Measurements from ENCODE around the gene HID1.

Gene HID1

GRCh38 chr17:75003070-75003956 is 30.8 kb upstream of the HID1 start:
- peaks cover 10% of the 10 kb centered on the region for H3K36me3 Mint-ChIP-seq (ENCODE audit: low read depth)
- no peak overlapping the region for H3K4me3 Mint-ChIP-seq
- TF ChIP-seq, protein P1, sequence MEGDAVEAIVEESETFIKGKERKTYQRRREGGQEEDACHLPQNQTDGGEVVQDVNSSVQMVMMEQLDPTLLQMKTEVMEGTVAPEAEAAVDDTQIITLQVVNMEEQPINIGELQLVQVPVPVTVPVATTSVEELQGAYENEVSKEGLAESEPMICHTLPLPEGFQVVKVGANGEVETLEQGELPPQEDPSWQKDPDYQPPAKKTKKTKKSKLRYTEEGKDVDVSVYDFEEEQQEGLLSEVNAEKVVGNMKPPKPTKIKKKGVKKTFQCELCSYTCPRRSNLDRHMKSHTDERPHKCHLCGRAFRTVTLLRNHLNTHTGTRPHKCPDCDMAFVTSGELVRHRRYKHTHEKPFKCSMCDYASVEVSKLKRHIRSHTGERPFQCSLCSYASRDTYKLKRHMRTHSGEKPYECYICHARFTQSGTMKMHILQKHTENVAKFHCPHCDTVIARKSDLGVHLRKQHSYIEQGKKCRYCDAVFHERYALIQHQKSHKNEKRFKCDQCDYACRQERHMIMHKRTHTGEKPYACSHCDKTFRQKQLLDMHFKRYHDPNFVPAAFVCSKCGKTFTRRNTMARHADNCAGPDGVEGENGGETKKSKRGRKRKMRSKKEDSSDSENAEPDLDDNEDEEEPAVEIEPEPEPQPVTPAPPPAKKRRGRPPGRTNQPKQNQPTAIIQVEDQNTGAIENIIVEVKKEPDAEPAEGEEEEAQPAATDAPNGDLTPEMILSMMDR (IDR thresholded peaks at IDR 0.05; ENCODE audit: unreplicated experiment in 3 of 3): no peak
- H3K4me1 Mint-ChIP-seq: no peaks in the 10 kb centered on the region
- H3K9me3 Mint-ChIP-seq: no peaks in the 10 kb centered on the region
- H3K27ac Mint-ChIP-seq: no peak overlapping the region
- no peaks in the 10 kb centered on the region for H3K27me3 Mint-ChIP-seq (ENCODE audit: low read depth)

- Mint-ChIP-seq H3K4me3 (no peak overlapping the region), H3K27ac (no peak overlapping the region), H3K27me3 (ENCODE audit: low read depth) (no peaks in the 10 kb centered on the region), H3K9me3 (no peaks in the 10 kb centered on the region), H3K4me1 (no peaks in the 10 kb centered on the region), H3K36me3 (ENCODE audit: low read depth) (peaks cover 10% of the 10 kb centered on the region)
- TF ChIP-seq, protein P1 (IDR thresholded peaks at IDR 0.05; ENCODE audit: unreplicated experiment in 3 of 3): no peak
These were observed 29.6 kb upstream of the HID1 start for GRCh38 chr17:75001915-75002843.

- no peak overlapping the region for H3K4me3 Mint-ChIP-seq
- H3K9me3 Mint-ChIP-seq: no peaks in the 10 kb centered on the region
- H3K27me3 Mint-ChIP-seq (ENCODE audit: low read depth): no peaks in the 10 kb centered on the region
- TF ChIP-seq, protein P1 (IDR thresholded peaks at IDR 0.05; ENCODE audit: unreplicated experiment in 3 of 3): no peak
- H3K4me1 Mint-ChIP-seq: no peaks in the 10 kb centered on the region
- peaks cover 10% of the 10 kb centered on the region for H3K36me3 Mint-ChIP-seq (ENCODE audit: low read depth)
- H3K27ac Mint-ChIP-seq: no peak overlapping the region
These were observed 27.0 kb upstream of the HID1 start for GRCh38 chr17:74999523-74999922.

GRCh38 chr17:74998783-74999182 is 26.2 kb upstream of the HID1 start:
- Mint-ChIP-seq H3K36me3 (ENCODE audit: low read depth) (peaks cover 10% of the 10 kb centered on the region), H3K4me1 (peaks cover 4% of the 10 kb centered on the region), H3K27me3 (ENCODE audit: low read depth) (no peaks in the 10 kb centered on the region), H3K4me3 (no peak overlapping the region), H3K9me3 (no peaks in the 10 kb centered on the region), H3K27ac (no peak overlapping the region)
- TF ChIP-seq, protein P1 (IDR thresholded peaks at IDR 0.05; ENCODE audit: unreplicated experiment in 3 of 3): no peak

DNA sequence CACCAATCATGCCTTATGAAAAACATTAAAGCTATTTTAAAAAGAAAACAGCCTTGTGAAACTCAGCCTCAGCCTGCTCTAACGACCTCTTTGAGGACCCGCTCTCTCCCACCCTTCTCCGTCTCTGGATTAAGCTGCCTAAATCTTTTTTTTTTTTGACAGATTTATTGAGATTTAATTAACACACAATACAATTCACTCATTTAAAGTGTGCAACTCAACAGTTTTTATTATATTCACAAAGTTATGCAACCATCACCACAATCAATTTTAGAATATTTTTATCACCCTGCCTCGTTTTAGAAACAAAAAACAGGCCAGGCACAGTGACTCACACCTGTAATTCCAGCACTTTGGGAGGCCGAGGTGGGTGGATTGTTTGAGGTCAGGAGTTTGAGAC is 23.3 kb upstream of the HID1 start:
- Mint-ChIP-seq H3K27me3 (ENCODE audit: low read depth) (no peaks in the 10 kb centered on the region), H3K36me3 (ENCODE audit: low read depth) (peaks cover 5% of the 10 kb centered on the region), H3K4me3 (no peak overlapping the region), H3K4me1 (peaks cover 22% of the 10 kb centered on the region), H3K9me3 (no peaks in the 10 kb centered on the region), H3K27ac (no peak overlapping the region)
- TF ChIP-seq, protein P1 (IDR thresholded peaks at IDR 0.05; ENCODE audit: unreplicated experiment in 3 of 3): no peak
